Epithelial cell of prostate (primary cell): Measurements from ENCODE around the gene FBXO48.
"Not testable (repeated sequence)": the region's sequence is repeated elsewhere in the genome, so short reads cannot be mapped to it uniquely, and the experiment has no call there.

Experiments
- DNase-seq: peaks from one replicate; pipeline ENCODE4 v3.0.0-alpha.2; 2011; ENCODE audit warnings: low read depth, low spot score
- H3K27ac ChIP-seq: fragments of 450-650 bp; 2 replicates; pipeline ENCODE4 v1.5.1; 2017; ENCODE audit warnings: mild to moderate bottlenecking

The FBXO48 gene

GRCh38 chr2:68475110-68475509 is 8.0 kb upstream of the FBXO48 start:
- H3K27ac ChIP-seq: no peak overlapping the region
- peak; percentile 27 for DNase-seq

- H3K27ac ChIP-seq: no peak overlapping the region
- DNase-seq: no peak
Measured at GRCh38 chr2:68472796-68473414, 5.8 kb upstream of the FBXO48 start.

DNA sequence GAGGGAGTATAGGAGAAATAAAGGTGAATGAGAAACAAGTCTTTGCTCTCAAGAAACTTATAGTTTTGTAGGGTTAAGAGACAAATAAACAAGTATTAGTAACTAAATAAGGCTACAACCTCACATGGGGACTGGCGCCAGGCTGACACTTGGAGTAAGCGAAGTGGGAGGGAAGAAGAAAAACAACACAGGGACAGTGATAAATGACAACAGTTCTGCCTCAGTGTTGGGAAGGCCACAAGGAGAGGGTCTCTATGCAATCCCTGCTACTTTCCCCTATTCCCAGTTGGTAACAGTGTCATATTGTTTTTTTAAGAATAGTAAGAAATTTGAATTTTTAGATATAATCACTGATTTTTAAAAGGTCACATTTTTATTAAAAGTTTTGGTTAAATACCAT is 4.3 kb upstream of the FBXO48 start:
- no peak overlapping the region for H3K27ac ChIP-seq
- DNase-seq: no peak

DNA sequence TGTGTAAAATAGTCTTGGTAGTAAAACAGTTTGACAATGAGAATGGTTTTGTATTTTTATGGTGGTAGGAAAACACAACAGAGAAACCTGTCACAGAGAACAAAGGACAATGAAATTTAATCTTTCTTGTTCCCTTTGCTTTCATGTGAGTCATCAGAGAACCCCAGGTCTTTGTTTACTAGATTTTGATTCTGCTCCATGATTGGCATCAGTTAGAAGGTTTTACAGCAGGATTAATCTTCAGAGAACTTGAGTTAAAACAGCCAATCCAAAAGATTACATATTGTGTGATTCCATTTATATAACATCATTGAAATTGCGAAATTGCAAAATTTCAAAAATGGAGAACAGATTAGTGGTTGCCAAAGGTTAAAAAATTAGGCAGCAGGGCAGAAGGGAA is 2.8 kb upstream of the FBXO48 start:
- H3K27ac ChIP-seq: no peak overlapping the region
- peak; percentile 6 for DNase-seq

DNA sequence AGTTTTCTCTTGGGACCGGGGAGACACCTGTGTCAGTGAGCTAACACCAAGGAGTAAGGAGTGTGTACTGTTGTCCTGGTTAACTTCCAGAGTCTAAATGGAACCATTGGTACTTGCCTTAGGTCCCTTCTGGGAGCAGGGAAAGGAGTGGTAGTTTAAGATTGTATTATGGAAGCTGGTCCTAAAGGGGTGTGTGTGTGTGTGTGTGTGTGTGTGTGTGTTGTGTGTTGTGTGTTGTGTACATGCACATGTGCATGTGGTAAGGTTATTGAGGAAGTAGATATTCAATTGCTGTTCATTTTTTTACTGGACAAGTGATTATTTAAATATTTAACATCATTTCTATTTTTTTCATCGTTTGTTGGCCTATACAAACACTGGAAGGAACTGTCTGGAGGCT is 1.7 kb upstream of the FBXO48 start:
- H3K27ac ChIP-seq: no peak overlapping the region
- no peak for DNase-seq

- DNase-seq: no peak
- peak overlapping the region; percentile 60 for H3K27ac ChIP-seq
Measured at GRCh38 chr2:68466778-68467076, 367 bp downstream of the FBXO48 start.

GRCh38 chr2:68466361-68466777 is 725 bp downstream of the FBXO48 start:
- DNase-seq: peak; percentile 78

GRCh38 chr2:68465081-68465916 is 1.8 kb downstream of the FBXO48 start:
- peak; percentile 66 for DNase-seq
- peak overlapping the region; percentile 60 for H3K27ac ChIP-seq

More at GRCh38 chr2:68466361-68466777, 725 bp downstream of the FBXO48 start:
- peak overlapping the region; percentile 60 for H3K27ac ChIP-seq

DNA sequence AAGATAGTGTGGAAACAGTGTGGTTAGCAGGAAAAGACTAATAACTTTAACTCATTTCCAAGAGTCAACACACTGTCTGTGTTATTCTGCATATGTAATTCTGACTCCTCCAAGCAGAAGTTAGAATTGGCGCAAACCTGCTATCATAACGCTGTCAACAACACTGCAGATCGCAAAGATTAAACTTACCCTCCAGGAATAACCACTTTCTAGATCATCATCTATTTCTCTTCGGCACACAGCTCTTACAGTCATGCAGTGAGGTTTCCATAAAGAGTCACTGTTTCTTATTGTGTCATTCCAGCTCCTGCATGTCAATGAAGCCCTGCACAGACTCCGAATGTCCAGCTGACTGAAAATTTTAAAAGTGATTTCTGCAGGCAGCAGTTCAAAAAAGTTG is 2.4 kb downstream of the FBXO48 start:
- H3K27ac ChIP-seq: no peak overlapping the region
- DNase-seq: no peak

DNA sequence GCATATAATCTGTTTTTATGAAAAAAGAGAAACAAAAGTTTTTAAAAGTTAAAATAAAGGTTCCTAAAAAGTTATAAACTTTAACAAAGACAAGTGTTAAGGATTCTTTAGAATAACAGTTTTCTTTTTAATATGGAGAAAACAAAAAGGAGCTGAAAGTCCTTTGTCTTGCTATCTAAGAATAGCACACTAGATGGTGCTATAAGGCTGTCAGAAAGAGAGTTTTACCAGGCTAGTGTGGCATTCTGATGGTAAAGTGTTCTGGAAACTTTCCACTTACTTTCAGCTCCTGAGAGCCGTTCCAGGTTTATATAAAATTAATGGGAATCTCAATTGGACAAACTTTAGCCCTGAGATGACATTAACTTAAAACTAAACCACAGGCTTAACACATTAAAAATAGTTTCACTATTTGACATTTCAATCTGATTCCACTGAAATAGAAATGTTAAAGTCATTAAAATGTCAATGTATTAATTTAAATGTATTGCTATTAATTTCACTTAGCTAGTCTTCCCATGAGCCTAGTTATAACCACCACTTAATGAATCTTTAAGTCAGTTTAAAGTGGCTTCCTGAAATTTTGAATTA is 3.7 kb downstream of the FBXO48 start:
- DNase-seq: no peak
- H3K27ac ChIP-seq: no peak overlapping the region

- no peak overlapping the region for H3K27ac ChIP-seq
- DNase-seq: no peak
Measured at GRCh38 chr2:68458981-68459380, 8.1 kb downstream of the FBXO48 start.

DNA sequence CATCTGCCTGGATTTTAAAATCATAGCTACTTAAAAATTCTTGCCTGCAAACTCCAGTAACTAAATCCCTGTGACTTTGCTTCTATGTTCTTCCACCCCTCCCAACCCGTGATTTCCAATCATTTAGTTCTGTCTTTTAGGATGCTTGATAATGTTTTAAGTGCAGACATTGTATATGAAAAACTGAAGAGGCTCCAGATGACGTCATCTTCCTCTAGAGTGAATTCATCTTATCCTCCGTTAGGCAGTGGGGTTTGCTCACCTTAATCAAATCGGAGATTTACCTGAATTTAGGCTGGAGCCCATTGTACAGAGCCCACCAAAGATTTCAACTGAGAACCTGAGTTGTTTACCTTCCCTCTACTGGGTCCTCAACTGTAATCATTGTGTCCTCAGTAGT is 10.9 kb downstream of the FBXO48 start:
- no peak overlapping the region for H3K27ac ChIP-seq

DNA sequence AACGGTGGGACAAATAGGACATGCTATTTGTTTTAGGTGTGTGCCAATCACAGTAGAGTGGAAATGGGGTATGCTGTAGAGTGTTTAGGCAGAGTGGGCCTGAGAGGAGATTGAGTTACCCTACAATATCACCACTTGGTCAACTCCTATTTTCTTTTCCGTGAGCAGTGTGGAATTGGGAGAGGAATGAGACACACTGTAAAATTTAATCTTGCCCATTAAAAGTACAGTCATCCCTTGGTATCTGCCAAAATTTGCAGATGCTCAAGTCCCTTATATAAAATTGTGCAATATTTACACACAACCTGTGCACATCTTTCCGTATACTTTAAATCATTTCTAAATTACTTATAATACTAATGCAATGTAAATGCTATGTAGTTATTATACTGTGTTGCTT is 12.4 kb downstream of the FBXO48 start:
- H3K27ac ChIP-seq: no peak overlapping the region
- no peak for DNase-seq

More for the DNA sequence above, 10.9 kb downstream of the FBXO48 start:
- DNase-seq: no peak

- H3K27ac ChIP-seq: no peak overlapping the region
- DNase-seq: no peak
Measured at GRCh38 chr2:68453761-68454360, 13.2 kb downstream of the FBXO48 start.

DNA sequence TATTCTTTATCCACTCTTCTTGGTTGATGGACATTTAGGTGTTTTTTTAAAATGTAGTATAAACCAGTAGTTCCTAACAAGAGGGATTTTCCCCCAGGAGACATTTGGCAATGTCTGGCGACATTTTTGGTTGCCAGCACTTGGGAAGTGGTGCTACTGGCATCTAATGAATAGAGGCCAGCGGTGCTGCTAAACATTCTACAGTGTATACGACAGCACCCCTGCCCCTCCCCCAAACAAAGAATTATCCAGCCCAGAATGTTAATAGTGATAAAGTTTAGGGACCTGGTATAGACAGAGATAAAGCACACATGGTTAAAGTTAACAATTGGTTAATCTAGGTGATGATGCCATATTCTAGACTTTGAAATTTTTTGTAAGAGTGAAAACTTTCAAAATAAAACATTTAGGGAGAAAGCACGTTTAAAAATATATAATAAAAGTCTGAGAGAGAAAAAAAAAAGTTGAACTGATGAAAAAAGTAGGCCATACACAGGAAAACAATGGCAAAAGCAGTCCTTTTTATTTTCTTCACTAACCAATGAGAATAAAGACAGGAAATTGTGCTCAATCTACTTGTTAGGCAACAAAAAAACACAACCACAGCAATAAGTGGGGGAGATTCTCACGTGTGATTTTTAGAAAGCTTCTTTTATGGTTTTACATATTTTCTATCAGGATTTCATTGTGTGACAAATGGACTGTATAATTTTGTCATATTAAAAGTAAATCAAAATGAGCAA is 14.8 kb downstream of the FBXO48 start:
- no peak overlapping the region for H3K27ac ChIP-seq
- DNase-seq: no peak

DNA sequence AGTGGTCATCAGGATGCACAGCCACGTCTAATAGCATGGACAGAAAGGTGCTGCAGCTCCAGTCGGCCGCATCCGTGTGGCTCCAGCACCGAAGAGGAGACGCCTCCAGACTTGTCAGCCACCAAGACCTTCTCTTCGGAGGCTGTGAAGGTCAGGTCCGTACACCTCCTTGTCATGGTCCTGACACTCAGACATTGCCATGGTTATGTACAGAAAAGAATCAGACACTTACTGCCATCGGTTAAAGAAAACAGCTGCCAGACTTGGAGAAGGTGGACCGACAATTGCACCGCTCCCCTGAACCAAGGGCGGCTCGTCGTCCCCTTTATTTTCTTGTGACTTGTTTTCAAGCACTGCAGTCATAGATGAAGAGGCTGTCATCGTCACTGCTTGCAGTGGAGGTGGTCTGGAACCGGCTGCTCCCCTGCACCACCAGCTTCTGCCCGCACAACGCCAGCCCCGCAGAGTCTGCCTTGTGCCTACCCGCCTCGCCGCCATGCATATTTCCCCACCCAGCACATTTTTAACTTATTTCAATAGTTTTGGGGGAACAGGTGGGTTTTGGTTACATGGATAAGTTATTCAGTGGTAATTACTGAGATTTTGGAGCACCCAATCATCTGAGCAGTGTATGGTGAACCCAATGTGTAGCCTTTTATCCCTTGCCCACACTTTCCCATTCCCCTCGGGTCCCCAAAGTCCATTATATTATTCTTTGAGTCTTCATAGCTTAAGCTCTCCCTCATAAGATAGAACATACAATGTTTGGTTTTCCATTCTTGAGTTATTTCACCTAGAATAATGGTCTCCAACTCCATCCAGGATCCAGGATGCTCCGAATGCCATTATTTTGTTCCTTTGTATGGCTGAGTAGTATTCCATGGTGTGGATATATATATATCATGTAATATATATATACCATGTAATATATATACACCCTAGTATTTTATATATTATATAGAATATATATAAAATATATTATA is 18.1 kb downstream of the FBXO48 start:
- H3K27ac ChIP-seq: no peak overlapping the region
- DNase-seq: no peak

DNA sequence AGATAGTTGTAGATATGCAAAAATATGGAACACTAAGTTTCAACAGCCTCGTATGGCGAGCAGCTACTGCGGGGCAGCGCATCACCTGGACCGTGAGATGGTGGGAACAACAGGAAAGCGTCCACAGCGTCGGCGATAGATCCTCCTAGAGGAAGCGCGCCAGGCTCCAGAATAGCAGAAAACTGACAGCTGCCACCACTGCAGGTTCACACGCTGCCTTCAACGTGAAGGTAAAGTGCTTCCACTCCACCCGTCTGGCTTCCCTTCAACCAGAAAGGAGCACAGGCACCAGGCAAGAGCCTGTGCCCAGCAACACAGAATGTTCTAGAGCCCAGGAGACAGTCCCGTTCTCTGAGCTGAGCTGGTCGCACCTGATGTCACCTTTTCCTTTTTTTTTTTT is 20.0 kb downstream of the FBXO48 start:
- DNase-seq: no peak

GRCh38 chr2:68446425-68446824 is 20.7 kb downstream of the FBXO48 start:
- not testable (repeated sequence) for H3K27ac ChIP-seq, DNase-seq

More for the DNA sequence above, 20.0 kb downstream of the FBXO48 start:
- no peak overlapping the region for H3K27ac ChIP-seq

DNA sequence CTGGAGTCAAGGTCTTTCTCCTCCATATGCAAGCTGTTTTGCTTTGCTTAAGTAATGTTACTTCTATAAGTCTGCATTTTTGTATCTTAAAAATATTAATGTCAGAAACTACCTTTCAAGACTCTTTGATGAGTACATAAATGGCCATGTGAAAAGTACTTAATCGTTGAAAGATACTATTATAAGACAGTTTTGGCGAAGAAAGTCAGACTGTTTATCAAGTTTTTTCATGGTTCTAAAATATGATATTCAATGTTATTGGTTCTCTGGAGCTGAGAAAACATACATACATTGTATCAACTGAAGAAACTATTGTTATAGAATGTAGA is 25.1 kb downstream of the FBXO48 start:
- no peak overlapping the region for H3K27ac ChIP-seq
- no peak for DNase-seq
